HG03342 (cell line): Measurements from ENCODE around the gene SPATA31A5.
"Not testable (repeated sequence)": the region's sequence is repeated elsewhere in the genome, so short reads cannot be mapped to it uniquely, and the experiment has no call there.

Source experiments
- ATAC-seq: cut with Tn5 transposase; IDR thresholded peaks from one replicate; pipeline ENCODE4 v1.9.1; 2021; ENCODE audit warnings: mild to moderate bottlenecking, moderate library complexity; ENCODE audit not compliant: unreplicated experiment

Gene SPATA31A5

DNA sequence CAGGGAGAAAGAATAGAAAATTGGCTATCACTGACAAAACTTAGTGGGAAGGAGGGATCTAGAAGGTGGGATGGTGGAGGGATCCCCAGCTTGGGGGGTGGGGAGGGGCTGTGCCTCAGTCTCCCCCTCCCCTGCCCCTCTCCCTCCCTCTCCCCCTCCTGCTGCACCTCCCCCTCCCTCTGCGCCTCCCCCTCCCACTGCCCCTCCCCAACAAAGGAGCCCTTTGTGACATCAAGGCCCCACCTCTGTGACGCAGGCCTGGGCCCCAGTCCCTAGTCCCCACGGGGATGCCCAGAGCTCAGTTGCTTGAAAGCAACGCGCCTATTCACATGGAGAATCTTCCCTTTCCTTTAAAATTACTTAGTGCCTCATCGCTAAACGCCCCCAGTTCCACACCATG is at the start of gene SPATA31A5:
TSS of gene SPATA31A5 (plus strand) at position 301 of the 400 bp plus-strand sequence. CDS start at position 330, 29 bp downstream.
- not testable (repeated sequence) for ATAC-seq

DNA sequence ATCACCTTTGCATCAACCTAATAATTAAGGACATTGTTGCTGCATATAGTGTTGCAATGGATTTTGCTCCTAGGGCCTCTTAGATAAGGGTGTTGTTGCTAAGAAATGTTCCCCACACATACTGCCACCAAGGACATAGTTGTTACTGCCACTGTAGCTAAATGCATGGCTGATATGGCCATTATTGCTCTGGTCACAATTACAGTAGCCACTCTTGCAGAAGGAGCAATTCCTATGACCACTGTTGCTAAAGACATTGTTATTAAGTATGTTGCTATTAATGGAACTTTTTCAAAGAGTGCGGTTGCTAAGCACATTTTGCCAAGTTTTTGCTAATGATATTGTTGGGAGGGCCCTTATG is 48.8 kb downstream of the SPATA31A5 start:
- not testable (repeated sequence) for ATAC-seq

DNA sequence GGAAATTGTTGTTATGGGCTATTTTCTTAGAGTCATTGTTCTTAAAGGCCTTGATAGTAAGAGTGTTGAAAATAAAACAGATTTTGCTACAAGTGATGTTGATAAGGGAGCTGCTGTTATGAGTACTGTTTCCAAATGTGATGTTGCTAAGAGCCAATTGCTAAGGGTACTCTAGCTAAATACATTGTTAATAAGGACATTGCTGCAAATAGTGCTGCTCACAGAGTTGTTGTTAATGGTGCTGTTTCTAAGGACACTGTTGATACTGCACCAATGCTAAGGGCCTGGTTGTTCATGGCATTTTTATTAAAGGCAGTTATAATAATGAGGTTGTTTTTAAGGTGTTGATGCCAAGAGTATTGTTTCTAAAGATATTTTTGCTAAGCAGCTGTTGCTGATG is 52.2 kb downstream of the SPATA31A5 start:
- ATAC-seq, result not testable (repeated sequence)
